HG03432 (cell line): ENCODE results near the gene GOLPH3.
"Not testable (repeated sequence)": the region's sequence is repeated elsewhere in the genome, so short reads cannot be mapped to it uniquely, and the experiment has no call there.

Source experiments
- ATAC-seq: cut with Tn5 transposase; IDR thresholded peaks from one replicate; pipeline ENCODE4 v1.9.1; 2021; ENCODE audit warnings: mild to moderate bottlenecking, moderate library complexity; ENCODE audit not compliant: unreplicated experiment

The GOLPH3 gene

GRCh38 chr5:32138839-32139493 lies 35.2 kb downstream of the GOLPH3 start:
- no peak for ATAC-seq

GRCh38 chr5:32136342-32136741 lies 37.8 kb downstream of the GOLPH3 start:
- no peak for ATAC-seq

GRCh38 chr5:32135086-32135485 lies 39.0 kb downstream of the GOLPH3 start:
- ATAC-seq, result no peak

GRCh38 chr5:32132757-32133156 lies 41.4 kb downstream of the GOLPH3 start:
- ATAC-seq, result no peak

GRCh38 chr5:32131604-32132003 lies 42.5 kb downstream of the GOLPH3 start:
- ATAC-seq, result no peak

- ATAC-seq, result no peak
Observed at GRCh38 chr5:32130865-32131264, 43.3 kb downstream of the GOLPH3 start.

- no peak for ATAC-seq
Observed at GRCh38 chr5:32129074-32129598, 45.0 kb downstream of the GOLPH3 start.

- no peak for ATAC-seq
Observed at GRCh38 chr5:32127711-32128110, 46.4 kb downstream of the GOLPH3 start.

- no peak for ATAC-seq
Observed at GRCh38 chr5:32126691-32127090, 47.4 kb downstream of the GOLPH3 start.

- no peak for ATAC-seq
Observed at GRCh38 chr5:32123889-32124676, 50.0 kb downstream of the GOLPH3 start.

GRCh38 chr5:32123058-32123805 lies 50.9 kb downstream of the GOLPH3 start:
- peak; percentile 62 for ATAC-seq

- ATAC-seq, result not testable (repeated sequence)
Observed at GRCh38 chr5:32118922-32119321, 55.2 kb downstream of the GOLPH3 start.

GRCh38 chr5:32116574-32117313 lies 57.4 kb downstream of the GOLPH3 start:
- no peak for ATAC-seq

GRCh38 chr5:32115985-32116384 lies 58.1 kb downstream of the GOLPH3 start:
- no peak for ATAC-seq

- ATAC-seq, result no peak
Observed at GRCh38 chr5:32110111-32110696, 63.9 kb downstream of the GOLPH3 start.

GRCh38 chr5:32109236-32109635 lies 64.9 kb downstream of the GOLPH3 start:
- no peak for ATAC-seq

GRCh38 chr5:32108167-32108566 lies 66.0 kb downstream of the GOLPH3 start:
- ATAC-seq, result no peak

GRCh38 chr5:32107291-32107690 lies 66.8 kb downstream of the GOLPH3 start:
- ATAC-seq, result no peak

GRCh38 chr5:32103521-32103920 lies 70.6 kb downstream of the GOLPH3 start:
- no peak for ATAC-seq

GRCh38 chr5:32102254-32102986 lies 71.7 kb downstream of the GOLPH3 start:
- ATAC-seq, result no peak
